NCI-H1092 treated with DMSO at 0.1 percent for 48 hours (cell line): Measurements from ENCODE around the gene EBF3.
A peak's percentile ranks its signal among the peaks of the same experiment; 100 is the strongest.

Source experiments
- DNase-seq: peaks from one replicate; lab custom pipeline; 2025; lab: John Stamatoyannopoulos, UW

The EBF3 gene

DNA sequence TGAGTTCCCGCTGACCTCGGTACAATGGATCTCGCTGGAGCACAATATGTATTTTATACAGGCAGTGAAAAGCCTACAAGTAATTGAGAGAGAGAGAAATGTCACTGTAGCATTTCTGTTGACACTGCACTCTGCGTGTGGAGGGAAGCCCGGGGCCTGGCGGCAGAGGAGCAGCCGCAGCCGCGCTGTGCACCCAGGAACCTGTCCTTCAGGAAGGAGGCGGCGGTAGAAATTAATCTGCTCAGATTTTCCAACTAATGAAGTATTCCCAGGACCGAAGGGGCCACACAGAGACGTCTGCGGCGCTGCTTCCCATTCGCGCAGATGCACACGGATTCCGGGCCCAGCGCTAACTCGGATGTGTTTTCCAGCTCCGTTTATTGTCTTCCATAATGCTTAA is 170.1 kb downstream of the EBF3 start:
- no peak for DNase-seq

GRCh38 chr10:129793479-129793878 is 170.6 kb downstream of the EBF3 start:
- no peak for DNase-seq

- DNase-seq, result no peak
Measured at GRCh38 chr10:129792864-129793263, 171.2 kb downstream of the EBF3 start.

DNA sequence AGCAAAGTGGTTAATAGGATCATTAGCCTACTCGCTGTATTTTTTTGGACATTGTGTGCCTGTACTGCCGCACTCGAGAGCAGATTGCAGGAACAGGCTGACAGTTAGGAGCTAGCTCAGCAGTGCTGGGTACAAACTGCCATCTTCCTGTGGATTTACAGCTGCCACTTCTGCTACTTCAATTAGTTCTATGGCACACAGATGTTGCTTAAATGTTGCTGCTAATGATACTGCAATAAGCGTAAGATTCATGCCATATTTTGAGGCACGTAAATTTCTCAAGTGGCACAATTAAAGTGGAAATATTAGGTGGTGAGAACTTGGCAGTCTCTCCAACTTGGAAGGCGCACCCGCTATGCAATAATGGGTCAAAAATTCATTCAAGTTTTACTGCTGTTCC is 171.9 kb downstream of the EBF3 start:
- no peak for DNase-seq

DNA sequence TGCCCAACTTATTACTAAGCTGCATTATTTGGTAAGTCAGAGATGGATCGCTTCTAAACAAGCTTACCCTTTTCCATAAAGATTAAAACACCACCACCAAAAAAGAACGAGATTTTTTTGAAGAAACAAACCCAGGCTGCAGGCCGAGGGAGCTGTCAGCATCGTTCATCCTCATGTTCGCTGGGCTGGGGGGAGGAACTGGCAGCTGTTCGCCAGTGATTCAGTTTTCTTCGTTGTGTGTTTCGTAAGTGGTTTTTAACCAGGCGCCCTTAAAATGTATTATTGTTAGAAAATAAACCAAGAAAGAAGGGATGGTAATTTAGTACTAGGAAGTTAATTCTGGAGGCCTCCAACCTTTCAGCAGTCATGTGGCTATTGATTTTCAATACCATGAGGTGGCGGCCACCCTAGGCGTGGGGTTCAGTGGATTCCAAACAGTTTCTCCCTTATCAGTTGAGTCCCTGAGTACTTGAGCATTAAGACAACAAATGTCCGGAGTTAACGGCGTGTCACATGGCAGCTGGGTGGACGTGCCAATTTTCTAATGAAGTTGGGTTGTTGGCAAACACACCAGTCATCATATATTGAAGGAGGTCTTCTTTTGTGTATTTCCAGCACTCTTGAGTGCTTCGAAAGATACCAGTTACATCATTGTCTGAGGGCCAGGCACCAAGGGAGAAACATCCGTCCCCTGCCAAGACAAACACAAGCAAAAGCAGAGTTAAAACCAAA is 173.2 kb downstream of the EBF3 start:
- DNase-seq, result peak; percentile 39

GRCh38 chr10:129788215-129788614 is 175.9 kb downstream of the EBF3 start:
- no peak for DNase-seq

GRCh38 chr10:129787557-129787956 is 176.5 kb downstream of the EBF3 start:
- no peak for DNase-seq

GRCh38 chr10:129786216-129786615 is 177.9 kb downstream of the EBF3 start:
- no peak for DNase-seq

GRCh38 chr10:129785536-129785981 is 178.5 kb downstream of the EBF3 start:
- DNase-seq, result no peak
